Gastrocnemius medialis (tissue), 4 donors: ENCODE measurements around the gene KCTD15.

ENCODE experiments used
- POLR2A ChIP-seq, 2 donors: fragments of 450-650 bp; IDR thresholded peaks; one replicate each; pipeline ENCODE4 v1.6.1; 2017; ENCODE audit warnings: antibody characterized with exemption in 2 of 2, mild to moderate bottlenecking in 2 of 2, moderate library complexity in 2 of 2
- TF ChIP-seq, protein P1 (sequence below), 5 experiments: fragments of 450-650 bp in 3 of 5; fragments of 200-600 bp in 2 of 5; sonication (generic) in 2 of 5; IDR thresholded peaks in 4 of 5; conservative IDR thresholded peaks in 1 of 5; 1 replicate in 4 of 5; 2 replicates in 1 of 5; pipeline ENCODE4 v1.5.1; 2016 to 2019; ENCODE audit warnings: antibody characterized with exemption in 5 of 5, mild to moderate bottlenecking in 3 of 5, moderate library complexity in 3 of 5

DNA sequence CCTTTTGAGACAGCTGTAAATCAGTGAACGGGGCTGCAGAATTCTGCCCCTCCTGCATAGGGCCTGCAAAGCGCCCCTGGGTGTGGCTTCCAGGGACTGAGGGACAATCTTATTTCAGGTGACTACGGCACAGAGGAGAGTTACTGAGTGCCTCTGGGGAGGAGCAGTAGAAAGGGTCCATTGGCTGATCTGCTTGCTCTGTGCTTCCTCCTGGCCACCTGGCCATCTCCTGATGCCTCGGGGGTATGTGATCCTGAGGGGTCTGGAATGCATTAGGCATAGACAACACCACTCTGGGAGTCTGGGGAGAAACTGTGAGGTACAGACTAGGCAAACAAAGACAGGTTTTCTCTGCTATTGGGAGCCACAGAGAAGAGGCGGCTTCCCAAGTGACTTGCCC lies 2.8 kb downstream of the KCTD15 start:
- TF ChIP-seq, protein P1, sequence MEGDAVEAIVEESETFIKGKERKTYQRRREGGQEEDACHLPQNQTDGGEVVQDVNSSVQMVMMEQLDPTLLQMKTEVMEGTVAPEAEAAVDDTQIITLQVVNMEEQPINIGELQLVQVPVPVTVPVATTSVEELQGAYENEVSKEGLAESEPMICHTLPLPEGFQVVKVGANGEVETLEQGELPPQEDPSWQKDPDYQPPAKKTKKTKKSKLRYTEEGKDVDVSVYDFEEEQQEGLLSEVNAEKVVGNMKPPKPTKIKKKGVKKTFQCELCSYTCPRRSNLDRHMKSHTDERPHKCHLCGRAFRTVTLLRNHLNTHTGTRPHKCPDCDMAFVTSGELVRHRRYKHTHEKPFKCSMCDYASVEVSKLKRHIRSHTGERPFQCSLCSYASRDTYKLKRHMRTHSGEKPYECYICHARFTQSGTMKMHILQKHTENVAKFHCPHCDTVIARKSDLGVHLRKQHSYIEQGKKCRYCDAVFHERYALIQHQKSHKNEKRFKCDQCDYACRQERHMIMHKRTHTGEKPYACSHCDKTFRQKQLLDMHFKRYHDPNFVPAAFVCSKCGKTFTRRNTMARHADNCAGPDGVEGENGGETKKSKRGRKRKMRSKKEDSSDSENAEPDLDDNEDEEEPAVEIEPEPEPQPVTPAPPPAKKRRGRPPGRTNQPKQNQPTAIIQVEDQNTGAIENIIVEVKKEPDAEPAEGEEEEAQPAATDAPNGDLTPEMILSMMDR (IDR thresholded peaks at IDR 0.05 in 4 of 5, conservative IDR thresholded peaks at IDR 0.05 in 1 of 5), result no peak
- no peak for TF ChIP-seq POLR2A (IDR thresholded peaks at IDR 0.05)
